HEK293 (cell line): ENCODE results near the gene AKT2.
A peak's percentile ranks its signal among the peaks of the same experiment; 100 is the strongest.

Source experiments
- CTCF ChIA-PET: fragments of 350-600 bp; formaldehyde crosslinking; extraction: SDS; loops from one replicate; lab custom pipeline; 2021; ENCODE audit warnings: antibody characterized with exemption; lab: Yijun Ruan, JAX
- POLR2A ChIA-PET: fragments of 300-600 bp; formaldehyde crosslinking; extraction: SDS; loops from one replicate; lab custom pipeline; 2020; ENCODE audit warnings: antibody characterized with exemption, inconsistent platforms; lab: Yijun Ruan, JAX
- H3K27ac ChIP-seq: fragments of 200-500 bp; sonication (Bioruptor generic); 2 replicates; pipeline ENCODE4 v1.5.1; 2014; ENCODE audit warnings: low read depth, low read length, control low read depth, inconsistent platforms; ENCODE audit errors: extremely low read depth
- H3K36me3 ChIP-seq, 2 experiments: fragments of 200-500 bp in 1 of 2; sonication (Bioruptor generic) in 1 of 2; 1 replicate in 1 of 2; 2 replicates in 1 of 2; pipeline ENCODE4 v1.5.1; 2014 to 2017; ENCODE audit warnings: inconsistent platforms in 2 of 2, low read length in 2 of 2; ENCODE audit not compliant: control insufficient read depth in 2 of 2, insufficient read depth in 1 of 2
- H3K4me1 ChIP-seq: fragments of 200-500 bp; sonication (Bioruptor generic); 2 replicates; pipeline ENCODE4 v1.5.1; 2014; ENCODE audit warnings: mild to moderate bottlenecking, low read length, inconsistent platforms; ENCODE audit not compliant: control insufficient read depth, insufficient read depth
- H3K4me3 ChIP-seq: 2 replicates; pipeline ENCODE4 v1.5.1; 2011; ENCODE audit warnings: low read depth, mild to moderate bottlenecking, control low read depth, low read length, moderate library complexity
- H3K9me3 ChIP-seq: fragments of 200-500 bp; sonication (Bioruptor generic); 2 replicates; pipeline ENCODE4 v1.5.1; 2014; ENCODE audit warnings: low read depth, low read length, inconsistent platforms; ENCODE audit not compliant: control insufficient read depth, insufficient read depth
- MYNN ChIP-seq: fragments of 450-650 bp; formaldehyde crosslinking; IDR thresholded peaks from 2 replicates; pipeline ENCODE4 v1.5.1; 2016; ENCODE audit warnings: missing biosample characterization, missing genetic modification characterization, borderline replicate concordance
- PRDM6 ChIP-seq: fragments of 450-650 bp; formaldehyde crosslinking; IDR thresholded peaks from 2 replicates; pipeline ENCODE4 v1.5.1; 2017; ENCODE audit warnings: missing biosample characterization, missing genetic modification characterization
- SCRT1 ChIP-seq: fragments of 450-650 bp; formaldehyde crosslinking; IDR thresholded peaks from 2 replicates; pipeline ENCODE4 v1.5.1; 2016; ENCODE audit warnings: missing biosample characterization, missing genetic modification characterization, borderline replicate concordance
- ZBTB17 ChIP-seq: fragments of 450-650 bp; formaldehyde crosslinking; IDR thresholded peaks from 2 replicates; pipeline ENCODE4 v1.5.1; 2016; ENCODE audit warnings: missing biosample characterization, missing genetic modification characterization
- ZBTB26 ChIP-seq: fragments of 450-650 bp; formaldehyde crosslinking; optimal IDR thresholded peaks from 2 replicates; pipeline ENCODE3; 2016; ENCODE audit warnings: missing biosample characterization, mild to moderate bottlenecking, missing genetic modification characterization
- ZBTB49 ChIP-seq: fragments of 450-650 bp; formaldehyde crosslinking; IDR thresholded peaks from 2 replicates; pipeline ENCODE4 v1.5.1; 2016; ENCODE audit warnings: missing biosample characterization, missing genetic modification characterization, low read depth
- ZNF114 ChIP-seq: fragments of 450-650 bp; formaldehyde crosslinking; IDR thresholded peaks from 2 replicates; pipeline ENCODE4 v1.5.0; 2017; ENCODE audit warnings: missing biosample characterization, missing genetic modification characterization
- ZNF214 ChIP-seq: fragments of 450-650 bp; formaldehyde crosslinking; IDR thresholded peaks from 2 replicates; pipeline ENCODE4 v1.5.1; 2017; ENCODE audit warnings: missing biosample characterization, mild to moderate bottlenecking, missing genetic modification characterization, borderline replicate concordance
- ZNF223 ChIP-seq: fragments of 450-650 bp; formaldehyde crosslinking; IDR thresholded peaks from 2 replicates; pipeline ENCODE4 v1.5.1; 2016; ENCODE audit warnings: missing biosample characterization, missing genetic modification characterization
- ZNF324 ChIP-seq: fragments of 450-650 bp; formaldehyde crosslinking; IDR thresholded peaks from 2 replicates; pipeline ENCODE4 v1.5.1; 2016; ENCODE audit warnings: missing biosample characterization, missing genetic modification characterization
- ZNF366 ChIP-seq: fragments of 450-650 bp; formaldehyde crosslinking; conservative IDR thresholded peaks from 2 replicates; pipeline ENCODE4 v1.5.1; 2016; ENCODE audit warnings: missing biosample characterization, missing genetic modification characterization
- ZNF473 ChIP-seq: fragments of 450-650 bp; formaldehyde crosslinking; IDR thresholded peaks from 2 replicates; pipeline ENCODE4 v1.5.1; 2017; ENCODE audit warnings: missing biosample characterization, missing genetic modification characterization
- ZNF560 ChIP-seq: fragments of 450-650 bp; formaldehyde crosslinking; IDR thresholded peaks from 2 replicates; pipeline ENCODE4 v1.5.1; 2017; ENCODE audit warnings: missing biosample characterization, missing genetic modification characterization, borderline replicate concordance
- ZNF610 ChIP-seq: fragments of 450-650 bp; formaldehyde crosslinking; IDR thresholded peaks from 2 replicates; pipeline ENCODE4 v1.5.1; 2016; ENCODE audit warnings: missing biosample characterization, missing genetic modification characterization, borderline replicate concordance
- ZNF645 ChIP-seq: fragments of 450-650 bp; formaldehyde crosslinking; IDR thresholded peaks from 2 replicates; pipeline ENCODE4; 2016; ENCODE audit warnings: missing biosample characterization, missing genetic modification characterization
- ZNF707 ChIP-seq: fragments of 450-650 bp; formaldehyde crosslinking; IDR thresholded peaks from 2 replicates; pipeline ENCODE4 v1.5.1; 2016; ENCODE audit warnings: missing biosample characterization, missing genetic modification characterization

The AKT2 gene

GRCh38 chr19:40231544-40232424 lies 53.4 kb downstream of the AKT2 start (continued):
- TF ChIP-seq ZNF645 (tag by site-specific recombination) (no peak), SCRT1 (no peak), ZBTB17 (no peak), ZNF610 (tag by site-specific recombination) (no peak), ZNF324 (tag by site-specific recombination) (no peak)
- TF ChIP-seq, all 188 proteins: peak for 11

GRCh38 chr19:40231057-40231456 lies 54.1 kb downstream of the AKT2 start:
- POLR2A ChIA-PET, result interaction anchor here (1.1 kb wide), 1 partner anchor 46 kb away, joined by 3 read pairs; no protein-coding TSS in a partner anchor
- peaks cover 11% of the 10 kb centered on the region for H3K4me1 ChIP-seq
- H3K4me3 ChIP-seq, result no peak overlapping the region
- H3K27ac ChIP-seq, result peak overlapping the region; percentile 24; the same call in 1 of the 2 replicates
- peaks cover 18 to 31% of the 10 kb centered on the region in 2 experiments for H3K36me3 ChIP-seq
- TF ChIP-seq ZNF223 (tag by site-specific recombination), result peak; percentile 74; the same call in 1 of the 2 replicates
- TF ChIP-seq ZNF214 (tag by site-specific recombination), result no peak
- CTCF ChIA-PET, result interaction anchor here (0.6 to 1.4 kb wide), 4 partner anchors 14 to 261 kb away, joined by 3 to 5 read pairs (median 3); partner anchors contain the start of gene TTC9B
- H3K9me3 ChIP-seq, result no peaks in the 10 kb centered on the region

- H3K27ac ChIP-seq, result no peak overlapping the region
- ChIA-PET CTCF (interaction anchor here (1.0 to 1.4 kb wide), 4 partner anchors 9 to 75 kb away, joined by 3 to 6 read pairs (median 4); no protein-coding TSS in a partner anchor), POLR2A (no interaction called here)
- H3K9me3 ChIP-seq, result no peaks in the 10 kb centered on the region
- H3K4me1 ChIP-seq, result peaks cover 11% of the 10 kb centered on the region
- H3K4me3 ChIP-seq, result no peak overlapping the region
- H3K36me3 ChIP-seq, result peaks cover 18 to 20% of the 10 kb centered on the region in 2 experiments
- TF ChIP-seq PRDM6 (tag by site-specific recombination), result no peak
- TF ChIP-seq ZBTB49 (tag by site-specific recombination), result no peak
- TF ChIP-seq ZNF560 (tag by site-specific recombination), result no peak
- TF ChIP-seq ZBTB26, result no peak
- no peak for TF ChIP-seq ZNF114 (tag by site-specific recombination)
- TF ChIP-seq ZNF707 (tag by site-specific recombination), result no peak
- TF ChIP-seq ZNF366 (tag by site-specific recombination), result no peak
- TF ChIP-seq ZNF473 (tag by site-specific recombination), result no peak
- TF ChIP-seq MYNN (tag by site-specific recombination), result no peak
These were observed 55.2 kb downstream of the AKT2 start for GRCh38 chr19:40229926-40230417.
